Lower lobe of right lung (tissue), 2 donors: ENCODE data around the gene TMPRSS13. TPM values are rescaled to one million over a fixed set of nuclear protein-coding genes. Genes with fewer than 3 reads are reported as not detected.
A peak's percentile ranks its signal among the peaks of the same experiment; 100 is the strongest.

Source experiments
- ATAC-seq, 2 donors: fragments of 200-7000 bp; cut with Tn5 transposase; one replicate each; pipeline ENCODE4 v1.9.1; 2020 to 2022; ENCODE audit warnings: mild to moderate bottlenecking in 2 of 2, moderate library complexity in 2 of 2
- DNase-seq: peaks from one replicate; pipeline ENCODE4 v3.0.0-alpha.2; 2020
- H3K27ac ChIP-seq: fragments of 200-600 bp; one replicate; pipeline ENCODE4 v1.8.0; 2022
- H3K27me3 ChIP-seq: fragments of 200-600 bp; one replicate; pipeline ENCODE4 v1.8.0; 2022; ENCODE audit warnings: low read depth
- H3K36me3 ChIP-seq: fragments of 200-600 bp; one replicate; pipeline ENCODE4 v1.8.0; 2022; ENCODE audit warnings: mild to moderate bottlenecking
- H3K4me1 ChIP-seq: fragments of 200-600 bp; one replicate; pipeline ENCODE4 v1.8.0; 2022
- H3K4me3 ChIP-seq: fragments of 200-600 bp; one replicate; pipeline ENCODE4 v1.8.0; 2022; ENCODE audit warnings: mild to moderate bottlenecking
- H3K9me3 ChIP-seq: fragments of 200-600 bp; one replicate; pipeline ENCODE4 v1.8.0; 2022
- intact Hi-C: fragments of 100-400 bp; cut with DNase I; formaldehyde crosslinking; loops from one replicate; pipeline ENCODE4 v1.11.0; 2022
- total RNA-seq: library from RNA; stranded (reverse); fragmentation: NEBNext Ultra II Directional; extraction: Animal tissue kit (Norgen Biotek cat#: 25700); gene quantifications from one replicate; pipeline ENCODE4 v1.2.1, GENCODE V29; 2021
- TF ChIP-seq, protein P1 (sequence below): fragments of 200-600 bp; IDR thresholded peaks from one replicate; pipeline ENCODE4 v1.8.0; 2022; ENCODE audit warnings: antibody characterized with exemption, mild to moderate bottlenecking
- donor health status: DM: no; HTN: yes; CAD: no; lungs with severe emphysema.

The TMPRSS13 gene
- total RNA-seq, 1 donor from 2014 or later: 7.0 TPM

DNA sequence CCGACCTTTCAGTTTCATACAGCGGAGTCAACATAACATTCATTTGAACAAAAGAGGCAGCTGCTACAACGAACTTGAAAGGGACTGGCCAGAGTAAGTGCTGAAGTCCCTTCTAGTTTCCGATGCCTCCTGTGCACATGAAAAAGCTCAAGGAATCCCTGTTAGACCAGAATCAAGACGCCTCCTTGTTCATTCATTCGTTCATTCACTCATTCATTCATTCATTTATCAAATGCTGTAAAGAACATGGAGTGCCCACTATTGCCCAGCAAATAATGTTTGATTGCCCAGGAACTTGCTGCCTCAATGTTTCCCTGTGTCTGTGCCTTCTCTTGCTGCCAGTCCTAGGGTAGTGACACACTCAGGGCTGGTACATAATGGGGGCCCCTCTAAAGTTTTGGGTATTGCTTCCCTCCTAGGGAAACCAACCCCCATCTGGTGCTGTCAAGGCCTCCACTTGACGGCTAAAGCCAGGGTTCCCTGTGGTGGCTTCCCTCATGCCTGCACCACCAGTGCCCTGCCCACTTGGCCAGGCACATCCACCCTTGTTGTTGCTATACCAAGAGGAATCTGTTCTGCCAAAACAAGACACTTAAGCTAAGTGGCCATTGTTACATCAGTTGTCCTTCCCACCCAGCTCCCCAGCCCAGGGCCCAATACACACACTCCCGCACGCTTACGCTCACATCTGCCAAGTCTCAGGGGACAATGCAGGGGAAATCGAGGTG, 3.8 kb downstream of the TMPRSS13 start:
- intact Hi-C loops: no loop called here
- H3K36me3 ChIP-seq: no peaks in the 10 kb centered on the region
- H3K27me3 ChIP-seq: no peaks in the 10 kb centered on the region
- H3K4me3 ChIP-seq: no peak overlapping the region
- no peak overlapping the region for H3K27ac ChIP-seq
- ATAC-seq (no peak), DNase-seq (peak; percentile 19)
- TF ChIP-seq, protein P1, sequence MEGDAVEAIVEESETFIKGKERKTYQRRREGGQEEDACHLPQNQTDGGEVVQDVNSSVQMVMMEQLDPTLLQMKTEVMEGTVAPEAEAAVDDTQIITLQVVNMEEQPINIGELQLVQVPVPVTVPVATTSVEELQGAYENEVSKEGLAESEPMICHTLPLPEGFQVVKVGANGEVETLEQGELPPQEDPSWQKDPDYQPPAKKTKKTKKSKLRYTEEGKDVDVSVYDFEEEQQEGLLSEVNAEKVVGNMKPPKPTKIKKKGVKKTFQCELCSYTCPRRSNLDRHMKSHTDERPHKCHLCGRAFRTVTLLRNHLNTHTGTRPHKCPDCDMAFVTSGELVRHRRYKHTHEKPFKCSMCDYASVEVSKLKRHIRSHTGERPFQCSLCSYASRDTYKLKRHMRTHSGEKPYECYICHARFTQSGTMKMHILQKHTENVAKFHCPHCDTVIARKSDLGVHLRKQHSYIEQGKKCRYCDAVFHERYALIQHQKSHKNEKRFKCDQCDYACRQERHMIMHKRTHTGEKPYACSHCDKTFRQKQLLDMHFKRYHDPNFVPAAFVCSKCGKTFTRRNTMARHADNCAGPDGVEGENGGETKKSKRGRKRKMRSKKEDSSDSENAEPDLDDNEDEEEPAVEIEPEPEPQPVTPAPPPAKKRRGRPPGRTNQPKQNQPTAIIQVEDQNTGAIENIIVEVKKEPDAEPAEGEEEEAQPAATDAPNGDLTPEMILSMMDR: no peak
- no peaks in the 10 kb centered on the region for H3K9me3 ChIP-seq
- peaks cover 10% of the 10 kb centered on the region for H3K4me1 ChIP-seq

DNA sequence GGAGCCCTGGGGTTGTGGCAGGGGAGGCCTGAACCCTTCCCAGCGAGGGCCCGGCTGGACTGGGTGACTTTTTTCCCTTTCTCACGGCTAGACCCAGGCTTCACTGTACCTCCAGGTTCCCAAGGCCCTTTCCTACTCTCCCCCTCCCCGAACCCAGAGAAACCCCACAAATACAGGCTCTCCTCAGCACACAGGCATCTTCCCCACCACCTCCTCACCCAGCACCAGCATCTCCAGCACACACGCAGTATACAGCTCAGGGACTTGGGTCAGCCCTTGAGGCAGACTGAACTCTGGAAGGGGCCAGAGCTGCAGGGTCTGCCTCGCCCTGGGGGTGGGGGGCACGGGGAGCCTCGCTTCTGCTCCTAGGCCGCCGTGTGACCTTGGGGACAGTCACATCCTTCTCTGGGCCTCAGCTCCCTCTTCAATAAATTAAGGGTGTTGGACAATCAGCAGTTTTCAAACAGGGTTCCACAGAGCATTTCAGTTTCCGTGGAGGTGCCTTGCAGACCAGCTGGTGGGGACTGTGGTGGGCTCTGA, 4.5 kb downstream of the TMPRSS13 start:
- Histone ChIP-seq H3K4me1 (peaks cover 5% of the 10 kb centered on the region), H3K4me3 (no peak overlapping the region), H3K36me3 (no peaks in the 10 kb centered on the region), H3K27ac (no peak overlapping the region), H3K9me3 (no peaks in the 10 kb centered on the region), H3K27me3 (no peaks in the 10 kb centered on the region)
- no peak for ATAC-seq
- intact Hi-C loops: no loop called here
- TF ChIP-seq, protein P1: no peak
- peak; percentile 17 for DNase-seq

DNA sequence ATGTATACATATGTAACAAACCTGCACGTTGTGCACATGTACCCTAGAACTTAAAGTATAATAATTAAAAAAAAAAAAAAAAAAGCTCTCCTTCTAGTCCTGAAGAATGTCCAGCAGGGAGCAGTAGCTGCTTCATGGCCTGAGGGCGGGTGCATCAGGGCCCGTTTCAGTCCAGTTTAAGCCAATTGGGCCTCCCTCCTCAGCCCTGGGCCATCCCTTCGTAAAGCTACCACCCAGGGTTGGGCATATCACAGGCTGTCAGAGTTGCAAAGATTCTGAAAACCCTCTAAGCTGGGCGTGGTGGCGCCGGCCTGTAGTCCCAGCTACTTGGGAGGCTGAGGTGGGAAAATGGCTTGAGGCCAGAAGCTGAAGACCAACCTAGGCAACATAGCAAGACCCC, 5.4 kb downstream of the TMPRSS13 start:
- DNase-seq: peak; percentile 8
- no peaks in the 10 kb centered on the region for H3K9me3 ChIP-seq
- no peak overlapping the region for H3K4me3 ChIP-seq
- ATAC-seq: no peak
- intact Hi-C loops: no loop called here
- TF ChIP-seq, protein P1: no peak
- no peaks in the 10 kb centered on the region for H3K36me3 ChIP-seq
- H3K27me3 ChIP-seq: no peaks in the 10 kb centered on the region
- peaks cover 3% of the 10 kb centered on the region for H3K4me1 ChIP-seq
- H3K27ac ChIP-seq: no peak overlapping the region

DNA sequence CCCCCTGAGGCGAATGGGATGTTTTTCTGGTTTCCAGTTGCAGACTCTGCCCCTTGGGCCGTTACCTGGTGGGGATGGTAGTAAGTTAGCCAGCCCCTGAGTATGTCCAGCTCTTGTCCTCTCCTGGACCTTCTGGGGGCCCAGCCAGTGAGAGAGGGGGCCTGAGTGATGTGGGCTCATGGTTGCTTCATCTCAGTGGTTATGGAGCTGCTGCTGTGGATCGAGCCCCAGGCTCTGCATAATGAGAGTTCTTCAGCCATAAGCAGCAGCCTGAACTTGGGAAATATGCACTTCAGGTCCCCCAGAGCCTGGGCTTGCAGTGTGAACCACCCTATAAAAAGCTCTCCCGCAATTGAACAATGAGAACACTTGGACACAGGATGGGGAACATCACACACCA, 5.9 kb downstream of the TMPRSS13 start:
- H3K9me3 ChIP-seq: no peaks in the 10 kb centered on the region
- DNase-seq (no peak), ATAC-seq (no peak)
- no peaks in the 10 kb centered on the region for H3K4me1 ChIP-seq
- H3K4me3 ChIP-seq: no peak overlapping the region
- H3K27ac ChIP-seq: no peak overlapping the region
- H3K27me3 ChIP-seq: no peaks in the 10 kb centered on the region
- no peaks in the 10 kb centered on the region for H3K36me3 ChIP-seq
- TF ChIP-seq, protein P1: no peak
- intact Hi-C loops: no loop called here

DNA sequence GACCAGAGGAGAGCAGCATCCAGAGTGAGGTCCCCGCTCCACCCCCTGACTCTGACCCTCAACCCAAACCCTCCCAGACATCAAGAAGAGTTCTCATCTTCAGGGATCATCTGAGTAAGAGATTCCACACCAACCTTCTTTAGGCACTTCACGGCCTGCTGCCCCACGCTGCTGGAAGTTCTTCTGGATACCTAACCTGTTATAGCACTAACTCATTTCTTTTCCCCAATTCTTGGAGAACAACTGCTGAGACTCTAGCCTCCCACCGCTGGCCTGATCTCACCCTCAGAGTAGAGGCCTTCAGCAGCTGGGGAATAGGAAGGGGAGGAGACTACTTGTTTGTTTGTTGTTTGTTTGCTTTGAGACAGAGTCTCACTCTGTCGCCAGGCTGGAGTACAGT, 7.3 kb downstream of the TMPRSS13 start:
- Histone ChIP-seq H3K4me3 (no peak overlapping the region), H3K36me3 (no peaks in the 10 kb centered on the region), H3K9me3 (no peaks in the 10 kb centered on the region), H3K27ac (no peak overlapping the region), H3K27me3 (no peaks in the 10 kb centered on the region), H3K4me1 (no peaks in the 10 kb centered on the region)
- TF ChIP-seq, protein P1: no peak
- ATAC-seq (no peak), DNase-seq (no peak)
- intact Hi-C loops: no loop called here
